Measurements from ENCODE around the gene ANGPTL5. TPM values are rescaled to one million over a fixed set of nuclear protein-coding genes. Genes with fewer than 3 reads are reported as not detected.

ANGPTL5 gene
- total and polyA plus RNA-seq, 9 of the 15 experiments (the other 6 are each of a cell fraction or from before 2014, with no cell fraction given), result 0.03 TPM; not detected in 8

- TF ChIP-seq MAFG (tag; conservative IDR thresholded peaks at IDR 0.05), result no peak
- no peak for TF ChIP-seq PTRF (tag; IDR thresholded peaks at IDR 0.05)
- TF ChIP-seq SFPQ (IDR thresholded peaks at IDR 0.05; ENCODE audit: low read depth, low read length), result no peak
- TF ChIP-seq CHD1 (IDR thresholded peaks at IDR 0.05; ENCODE audit: low read length), result no peak
- no peak for TF ChIP-seq CHAMP1 (IDR thresholded peaks at IDR 0.05)
- no peak for TF ChIP-seq RNF2 (IDR thresholded peaks at IDR 0.05)
- no peak for TF ChIP-seq KAT2B (IDR thresholded peaks at IDR 0.05; ENCODE audit: low read depth, low read length)
- no peak for TF ChIP-seq ZNF696 (CRISPR knock-in tag; conservative IDR thresholded peaks at IDR 0.05)
- TF ChIP-seq ZNF121 (CRISPR knock-in tag; conservative IDR thresholded peaks at IDR 0.05), result no peak
- TF ChIP-seq HMBOX1 (IDR thresholded peaks at IDR 0.05), result no peak
Measured at GRCh38 chr11:101955701-101956100, 39.4 kb upstream of the ANGPTL5 start (continued).
